ENCODE data around the gene NANOS2.

NANOS2 gene

DNA sequence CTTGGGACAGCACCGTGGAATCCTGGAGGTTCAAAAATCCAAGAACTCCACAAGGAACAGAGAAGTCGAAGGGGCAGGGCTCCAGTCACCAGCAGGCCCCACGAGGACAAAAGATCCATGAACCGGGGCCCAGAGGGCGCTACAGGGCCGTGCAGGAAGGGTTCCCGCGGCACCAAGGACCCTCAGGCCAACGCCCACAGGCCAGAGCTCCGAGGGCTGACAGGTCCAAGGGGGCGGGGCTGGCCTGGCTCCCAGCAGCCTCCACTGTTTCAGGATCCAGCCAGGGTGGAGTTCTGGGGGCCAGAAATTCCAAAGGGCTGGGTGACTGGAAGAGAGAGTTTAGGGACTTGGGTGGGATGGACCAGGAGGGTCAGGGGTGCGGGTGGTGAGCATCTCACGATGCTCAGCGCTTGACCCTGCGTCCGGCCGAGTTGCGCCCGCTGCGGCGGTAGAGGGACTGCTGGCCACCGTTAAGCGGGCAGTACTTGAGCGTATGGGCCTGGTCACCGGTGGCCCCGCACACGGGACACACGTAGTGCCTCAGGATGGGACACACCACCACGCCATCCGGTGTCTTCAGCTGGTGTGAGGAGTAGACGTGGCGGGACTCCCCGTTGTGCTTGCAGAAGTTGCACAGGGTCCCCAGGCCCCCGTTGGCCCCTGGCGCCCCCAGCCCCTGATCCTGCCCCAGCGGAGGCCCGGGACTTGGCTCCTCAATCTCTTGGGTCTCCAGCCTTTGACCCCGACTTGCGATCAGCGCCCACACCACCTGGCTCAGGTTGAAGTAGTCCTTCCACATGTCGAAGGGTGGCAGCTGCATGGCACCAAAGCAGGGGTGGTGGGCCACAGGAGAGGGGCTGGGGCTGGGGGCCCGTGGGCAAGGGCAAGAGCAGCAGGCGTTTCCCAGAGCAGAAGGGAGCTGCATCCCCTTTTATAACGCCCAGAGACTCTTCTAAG, at the start of gene NANOS2:
NANOS2 (minus strand) TSS at position 905 of the 957 bp plus-strand sequence; CDS start at position 820, 85 bp downstream.
- intact Hi-C loops (cut with DNase I), result no loop called here
- peak in 3 of 10 donors; percentile 28 to 70 (median 70) for DNase-seq

DNA sequence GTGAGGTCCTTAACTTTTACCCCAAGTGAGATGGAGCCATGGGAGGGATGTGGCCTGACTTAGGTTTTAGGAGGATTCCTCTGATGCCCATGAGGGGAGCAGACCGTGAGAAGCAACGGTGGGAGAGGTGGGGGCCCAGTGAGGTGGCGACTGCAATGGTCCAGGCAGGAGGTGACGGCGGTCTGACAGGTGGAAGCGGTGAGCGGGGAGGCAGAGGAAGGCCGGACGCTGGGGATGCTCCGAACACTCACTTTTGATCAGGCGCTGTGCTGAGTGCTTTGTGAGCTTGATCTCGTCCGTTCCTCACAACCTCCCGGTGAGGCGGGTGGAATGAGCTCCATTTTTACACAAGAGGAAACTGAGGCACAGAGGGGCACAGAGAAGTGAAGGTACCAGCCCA, 47.4 kb upstream of the NANOS2 start:
- DNase-seq, result peak in 2 of 10 donors; percentile 79 to 83
- intact Hi-C loops (cut with DNase I), result no loop called here

DNA sequence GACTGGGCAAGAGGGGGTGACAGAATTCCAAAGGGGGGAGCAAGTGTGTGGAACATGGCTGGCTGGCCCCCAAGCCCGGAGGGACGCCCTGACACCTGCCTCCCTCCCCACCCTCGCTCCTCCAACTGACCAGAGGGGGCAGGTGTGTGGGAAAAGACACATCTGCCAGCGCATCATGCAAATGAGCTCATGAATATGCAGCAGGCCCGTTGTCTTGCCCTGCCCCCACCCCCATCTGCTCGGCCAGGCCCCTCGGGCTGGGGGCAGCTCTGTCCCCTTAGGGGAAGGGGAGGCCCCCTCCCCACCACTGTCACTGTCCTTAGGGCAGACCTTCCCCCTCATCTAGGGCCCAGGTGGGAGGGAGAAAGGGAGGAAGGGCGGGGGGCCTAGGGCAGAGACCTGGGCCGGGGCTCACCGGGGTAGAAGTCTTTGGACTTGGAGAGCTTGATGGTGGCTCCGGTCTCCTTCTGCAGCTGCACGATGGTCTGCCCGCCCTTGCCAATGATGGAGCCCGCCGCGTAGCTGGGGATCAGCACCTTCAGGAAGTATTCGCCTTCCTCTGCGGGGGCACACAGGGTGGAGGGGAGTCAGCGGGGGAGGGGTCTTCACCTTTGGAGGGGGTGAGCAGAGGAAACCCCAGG, 46.1 kb upstream of the NANOS2 start:
- intact Hi-C loops (cut with DNase I), result no loop called here
- DNase-seq, result peak in 2 of 10 donors; percentile 85

DNA sequence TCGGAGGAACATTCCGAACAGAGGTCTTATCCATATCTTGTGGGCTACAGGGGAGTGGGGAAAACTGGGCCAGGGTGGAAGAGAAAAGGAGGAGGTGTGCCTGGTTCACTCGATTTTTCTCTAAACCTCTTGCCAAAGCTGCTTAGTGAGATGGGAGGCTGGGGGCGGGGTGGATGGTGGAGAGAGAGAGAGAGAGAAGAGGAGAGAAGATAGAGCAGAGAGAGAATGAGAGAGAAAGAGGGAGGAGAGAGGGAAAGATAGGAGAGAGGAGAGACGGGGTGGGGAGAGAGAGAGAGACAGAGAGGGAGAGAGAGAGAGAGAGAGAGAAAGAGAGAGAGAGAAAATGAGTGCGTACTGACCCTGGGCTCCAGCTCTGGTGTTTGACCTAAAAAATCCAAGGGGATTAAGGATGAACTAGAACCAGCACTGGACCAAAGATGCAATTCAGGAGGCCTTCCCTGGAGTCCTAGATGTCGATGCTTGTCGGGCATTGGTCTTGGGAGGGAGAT, 45.0 kb upstream of the NANOS2 start:
- intact Hi-C loops (cut with DNase I), result loop anchor here (10.0 kb wide), 2 partner anchors 55 kb away; partner anchors contain the start of gene MYPOP

DNA sequence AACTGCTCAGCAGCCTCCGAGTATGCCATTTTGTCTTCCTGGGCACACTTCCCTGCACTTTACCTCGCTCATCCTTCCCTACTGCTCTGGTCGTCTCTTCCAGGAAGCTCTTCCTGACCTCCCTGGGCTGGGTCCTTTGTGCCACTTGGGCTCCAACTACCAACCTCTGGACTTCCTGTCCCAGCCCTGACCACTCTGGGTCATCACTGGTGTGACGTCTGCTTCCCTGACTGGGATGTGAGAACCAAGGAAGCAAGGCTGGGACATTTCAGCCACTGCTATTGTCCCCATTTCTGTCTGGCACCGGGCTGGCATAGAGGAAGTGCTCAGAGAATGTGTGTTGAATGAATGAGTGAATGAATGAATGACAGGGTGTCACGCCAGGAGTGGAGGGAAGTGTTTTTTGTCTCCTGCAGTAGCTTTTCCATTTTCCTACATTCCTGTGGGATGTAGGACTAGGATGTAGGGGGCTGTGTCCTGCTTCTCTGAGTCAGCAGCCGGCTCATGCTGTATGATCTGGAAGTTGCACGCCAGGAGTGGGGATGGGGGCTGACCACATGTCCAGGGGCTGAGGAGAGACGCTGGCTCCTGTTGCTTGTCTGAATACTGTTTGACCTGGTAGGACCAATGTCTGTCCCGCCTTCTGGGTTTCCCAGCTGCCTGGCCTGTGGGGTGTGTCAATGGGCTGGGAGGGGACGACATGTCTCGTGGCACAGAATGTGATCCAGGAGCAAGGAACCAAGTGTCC, 44.4 kb upstream of the NANOS2 start:
- intact Hi-C loops (cut with DNase I), result loop anchor here (10.0 kb wide), 2 partner anchors 54 to 56 kb away; partner anchors contain the start of gene MYPOP
- DNase-seq, result peak in 1 of 10 donors; percentile 77

More for the DNA sequence above, 45.0 kb upstream of the NANOS2 start:
- DNase-seq, result peak in 1 of 10 donors; percentile 66

DNA sequence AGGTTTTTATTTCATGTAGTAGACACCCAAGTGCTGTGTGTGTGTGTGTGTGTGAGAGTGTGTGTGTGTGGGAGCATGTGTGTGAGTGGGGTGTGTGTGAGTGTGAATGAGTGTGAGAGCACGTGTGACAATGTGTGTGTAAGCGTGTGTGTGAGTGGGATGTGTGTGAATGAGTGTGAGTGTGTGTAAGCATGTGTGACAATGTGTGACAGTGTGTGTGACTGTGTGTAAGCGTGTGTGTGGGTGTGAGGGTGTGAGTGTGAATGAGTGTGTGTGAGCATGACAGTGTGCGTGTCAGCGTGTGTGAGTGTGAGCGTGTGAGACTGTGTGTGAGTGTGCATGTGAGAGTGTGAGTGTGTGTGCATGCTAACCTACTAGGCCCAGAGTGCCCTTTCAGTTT, 43.7 kb upstream of the NANOS2 start:
- intact Hi-C loops (cut with DNase I), result loop anchor here (10.0 kb wide), 2 partner anchors 54 to 56 kb away; partner anchors contain the start of gene MYPOP
- DNase-seq, result peak in 2 of 10 donors; percentile 7 to 24

DNA sequence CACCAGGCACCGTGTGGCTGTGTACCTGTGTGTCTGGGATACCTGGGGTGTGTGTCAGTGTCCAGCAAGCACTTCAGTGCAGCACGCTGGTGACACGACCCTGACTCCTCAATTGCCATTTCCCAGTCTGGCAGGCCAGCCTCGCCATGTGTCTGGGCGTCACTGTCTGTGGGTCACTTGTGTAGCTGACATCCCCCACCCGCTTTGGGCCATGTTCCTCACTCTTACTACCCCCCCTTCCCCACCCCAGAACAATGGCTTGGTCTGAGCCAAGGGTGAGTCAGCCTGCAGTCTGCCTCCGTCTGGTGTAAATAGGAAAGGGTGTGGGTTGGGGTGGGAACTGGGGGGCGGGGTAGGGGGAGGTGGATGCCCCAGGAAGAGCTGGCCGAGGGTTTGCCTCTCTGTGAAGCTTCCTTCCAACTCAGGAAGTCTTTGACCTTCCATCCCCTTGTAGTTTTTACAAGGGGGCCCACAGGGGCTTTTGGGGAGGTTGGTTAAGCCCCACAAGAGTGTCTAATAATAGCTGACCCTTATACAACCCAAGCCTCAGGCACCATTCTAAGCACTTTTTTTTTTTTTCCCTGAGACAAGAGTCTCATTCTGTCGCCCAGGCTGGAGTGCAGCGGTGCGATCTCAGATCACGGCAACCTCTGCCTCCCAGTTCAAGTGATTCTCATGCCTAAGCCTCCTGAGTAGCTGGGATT, 41.5 kb upstream of the NANOS2 start:
- peak in 9 of 10 donors; percentile 63 to 95 (median 80) for DNase-seq
- intact Hi-C loops (cut with DNase I), result loop anchor here (10.0 kb wide), 2 partner anchors 51 to 59 kb away; partner anchors contain the start of gene MYPOP

DNA sequence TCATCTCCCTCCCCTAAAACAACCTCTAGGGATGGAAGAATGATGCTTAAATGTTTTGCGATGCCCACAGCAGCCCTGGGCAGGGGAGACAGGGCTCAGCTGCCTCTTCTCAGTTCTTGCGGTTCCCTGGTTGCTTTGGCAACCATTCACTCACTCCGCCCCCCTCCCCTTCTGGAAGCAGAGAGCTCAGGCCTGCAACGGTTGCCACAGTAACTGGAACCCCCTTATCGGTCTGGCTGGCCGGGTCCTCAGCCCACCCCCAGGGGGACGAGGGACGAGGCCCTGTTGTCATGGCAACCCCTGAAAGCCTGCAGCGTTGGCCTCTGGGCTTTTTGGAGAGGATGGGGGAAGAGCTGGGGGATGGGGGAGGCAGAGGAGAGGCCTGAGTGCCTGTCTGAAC, 39.6 kb upstream of the NANOS2 start:
- intact Hi-C loops (cut with DNase I), result loop anchor here (10.0 kb wide), 2 partner anchors 49 to 61 kb away; partner anchors contain the start of gene MYPOP
- peak in 5 of 10 donors; percentile 46 to 89 (median 81) for DNase-seq

DNA sequence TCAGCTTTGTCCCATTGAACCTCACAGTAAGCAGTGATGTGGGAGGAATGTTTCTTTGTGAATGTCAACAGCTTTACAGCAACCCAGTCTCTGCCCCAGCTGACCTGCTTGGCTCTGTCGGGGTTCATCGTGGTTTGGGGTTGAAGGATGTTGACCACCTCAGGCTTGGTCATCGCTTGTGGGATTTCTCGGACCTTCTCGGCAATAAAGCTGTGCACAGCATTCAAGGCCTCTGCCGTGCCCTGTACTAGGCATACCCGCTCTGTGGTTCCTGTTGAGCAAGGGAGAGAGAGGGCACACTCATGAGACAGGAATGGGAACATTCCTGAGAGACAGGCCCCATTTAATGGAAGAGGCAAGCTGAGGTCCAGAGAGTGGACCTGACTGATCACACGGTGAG, 39.1 kb upstream of the NANOS2 start:
- intact Hi-C loops (cut with DNase I), result loop anchor here (10.0 kb wide), 2 partner anchors 49 to 61 kb away; partner anchors contain the start of gene MYPOP
- no peak for DNase-seq

DNA sequence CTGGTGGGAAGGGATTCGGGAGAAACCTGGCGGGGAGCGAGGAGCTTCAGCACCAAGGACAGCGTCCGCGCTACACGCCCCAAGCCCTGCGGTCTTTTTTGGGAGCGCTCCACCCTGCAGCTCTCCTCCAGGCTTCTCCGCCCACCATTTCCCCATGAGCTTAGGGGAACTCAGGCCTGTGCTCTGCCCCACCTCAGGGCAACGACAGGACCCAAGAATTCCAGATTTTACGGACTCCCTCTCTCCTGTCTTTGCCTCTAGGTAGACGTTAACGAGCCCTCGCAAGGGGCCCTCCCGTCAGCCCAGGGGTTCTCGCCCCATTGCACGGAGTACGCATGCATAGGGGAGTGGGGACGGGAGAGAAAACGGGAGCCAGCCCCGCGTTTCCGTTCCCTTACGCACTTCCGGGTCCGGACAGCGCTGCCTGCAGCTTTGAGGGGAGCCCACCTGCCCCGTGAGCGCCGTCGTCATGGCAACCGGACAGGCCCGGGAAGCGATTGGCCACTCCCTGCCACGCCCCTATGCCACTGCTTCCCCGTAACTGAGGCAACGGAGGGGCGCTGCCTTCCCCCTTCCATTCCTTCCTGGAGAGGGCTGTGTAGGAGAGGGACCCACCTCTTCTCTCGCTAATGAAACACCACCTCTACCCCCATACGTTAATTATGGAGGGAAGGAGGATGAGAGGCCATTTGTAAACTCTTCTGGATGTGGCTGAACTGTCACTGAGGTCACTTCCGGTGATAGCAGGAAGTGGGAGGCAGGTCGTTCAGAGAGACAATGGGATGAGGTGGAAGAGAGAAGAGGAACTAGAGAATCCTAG, 38.3 kb upstream of the NANOS2 start:
- DNase-seq, result peak in 6 of 10 donors; percentile 51 to 93 (median 82)

DNA sequence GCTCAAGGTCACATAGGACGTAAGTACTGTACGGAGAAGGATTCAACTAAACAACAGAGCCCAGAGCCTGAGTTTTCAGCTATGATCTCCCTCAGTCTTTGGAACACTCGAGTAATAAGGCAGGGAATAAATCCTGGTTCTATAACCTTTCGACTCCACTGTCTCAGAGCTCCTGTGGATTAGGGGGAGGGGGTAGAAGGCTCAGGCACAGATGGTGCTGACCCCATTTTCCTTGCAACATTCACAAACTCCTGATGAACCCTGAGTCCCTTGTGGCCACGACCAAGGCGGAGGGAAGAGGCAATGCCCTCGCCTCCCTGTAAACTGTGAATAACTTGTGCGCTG, 37.7 kb upstream of the NANOS2 start:
- intact Hi-C loops (cut with DNase I), result loop anchor here (10.0 kb wide), 2 partner anchors 48 to 62 kb away; partner anchors contain the start of gene MYPOP
- DNase-seq, result no peak

More for the DNA sequence above, 38.3 kb upstream of the NANOS2 start:
- intact Hi-C loops (cut with DNase I), result loop anchor here (10.0 kb wide), 2 partner anchors 48 to 62 kb away; partner anchors contain the start of gene MYPOP

DNA sequence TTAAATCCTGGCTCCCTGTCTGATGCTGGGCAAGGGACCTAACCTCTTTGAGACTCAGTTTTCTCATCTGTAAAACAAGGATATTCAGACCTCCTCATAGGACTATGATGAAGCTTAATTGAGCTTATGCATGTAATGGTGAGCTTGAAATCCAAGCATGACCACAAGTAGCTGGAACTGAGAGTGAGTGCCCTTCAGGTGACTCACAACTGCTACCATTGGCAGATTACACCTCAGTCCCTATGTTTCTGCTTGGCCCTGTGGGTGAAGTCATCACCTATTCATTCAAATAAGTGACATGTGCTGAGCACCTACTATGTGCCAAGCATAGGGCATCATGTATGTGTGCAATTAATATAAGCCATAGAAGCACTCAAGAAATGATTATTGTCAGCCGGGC, 33.3 kb upstream of the NANOS2 start:
- intact Hi-C loops (cut with DNase I), result no loop called here
- no peak for DNase-seq

DNA sequence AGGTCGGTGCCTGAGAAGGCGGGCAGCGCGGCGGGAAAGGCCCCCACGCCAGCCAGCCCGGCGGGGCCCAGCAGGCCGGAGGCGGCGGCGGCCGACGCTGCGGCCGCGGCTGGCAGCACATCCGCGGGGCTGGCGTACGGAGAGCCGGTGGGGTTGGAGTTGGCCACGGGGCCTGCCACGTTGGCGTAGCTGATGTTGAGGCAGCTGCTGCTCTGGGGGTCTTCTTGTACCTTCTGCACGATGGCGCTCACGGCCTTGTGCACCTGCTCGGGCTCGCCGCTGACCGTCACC, 25.9 kb upstream of the NANOS2 start:
- intact Hi-C loops (cut with DNase I), result no loop called here
- no peak for DNase-seq

DNA sequence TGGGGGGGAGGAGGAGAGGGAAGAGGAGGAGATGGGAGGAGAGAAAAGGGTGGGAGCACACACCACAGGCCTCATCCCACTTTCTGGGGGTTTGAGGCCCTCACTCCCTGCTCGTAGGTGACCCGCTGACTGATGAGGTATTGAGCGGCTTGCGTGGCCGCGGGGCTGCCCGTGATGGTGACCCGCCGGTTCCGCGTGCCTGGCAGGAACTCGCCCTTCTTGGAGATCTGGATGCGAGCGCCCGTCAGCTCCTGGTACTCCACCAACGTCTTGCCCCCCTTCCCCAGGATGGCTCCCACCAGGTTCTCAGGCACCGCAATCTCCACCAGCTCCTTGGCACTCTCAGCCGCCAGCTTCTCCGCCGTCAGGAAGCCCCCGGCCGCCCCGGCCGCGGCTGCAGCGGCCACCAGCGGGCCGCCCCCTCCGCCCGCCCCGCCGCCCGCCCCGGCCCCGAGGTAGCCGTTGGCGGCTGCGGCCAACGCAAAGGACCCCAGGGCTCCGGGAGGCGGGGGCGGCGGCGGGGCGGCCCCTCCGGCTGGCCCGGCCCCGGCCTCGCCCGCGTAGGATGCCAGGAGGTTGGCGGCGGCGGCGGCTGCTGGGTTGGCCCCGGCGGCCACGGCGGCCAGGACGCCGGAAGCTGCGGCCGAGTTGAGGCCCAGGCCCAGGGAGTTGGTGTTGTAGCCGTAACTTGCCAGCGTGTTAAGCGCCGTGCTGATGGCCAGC, 25.4 kb upstream of the NANOS2 start:
- peak in 1 of 10 donors; percentile 26 for DNase-seq
- intact Hi-C loops (cut with DNase I), result no loop called here

DNA sequence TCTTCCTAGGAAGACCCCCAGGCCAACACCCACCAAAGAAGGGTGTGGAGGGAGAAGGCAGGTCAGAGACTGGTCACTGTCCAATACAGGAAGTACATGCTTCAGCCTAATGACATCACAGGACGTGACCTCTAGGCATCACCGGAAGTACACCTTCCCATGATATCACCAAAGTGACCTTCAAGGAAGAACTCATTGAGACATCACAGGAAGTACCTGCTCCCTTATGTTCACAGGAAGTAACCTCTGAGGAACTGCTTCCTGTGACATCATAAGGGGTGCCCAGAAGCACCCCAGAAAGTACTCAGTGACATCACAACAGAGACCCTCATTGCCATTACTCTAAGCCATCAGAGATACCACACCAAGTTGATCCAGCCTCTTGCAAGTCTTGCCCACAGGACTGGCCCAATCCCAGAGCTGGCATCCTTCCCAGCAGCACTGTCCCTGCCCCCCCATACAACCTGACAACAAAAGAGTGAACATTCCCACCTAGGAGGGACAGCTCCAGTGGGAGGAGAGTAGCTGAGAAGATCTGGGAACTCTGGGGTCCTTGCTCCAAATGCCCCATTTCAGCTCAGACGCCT, 24.2 kb upstream of the NANOS2 start:
- intact Hi-C loops (cut with DNase I), result no loop called here
- no peak for DNase-seq

DNA sequence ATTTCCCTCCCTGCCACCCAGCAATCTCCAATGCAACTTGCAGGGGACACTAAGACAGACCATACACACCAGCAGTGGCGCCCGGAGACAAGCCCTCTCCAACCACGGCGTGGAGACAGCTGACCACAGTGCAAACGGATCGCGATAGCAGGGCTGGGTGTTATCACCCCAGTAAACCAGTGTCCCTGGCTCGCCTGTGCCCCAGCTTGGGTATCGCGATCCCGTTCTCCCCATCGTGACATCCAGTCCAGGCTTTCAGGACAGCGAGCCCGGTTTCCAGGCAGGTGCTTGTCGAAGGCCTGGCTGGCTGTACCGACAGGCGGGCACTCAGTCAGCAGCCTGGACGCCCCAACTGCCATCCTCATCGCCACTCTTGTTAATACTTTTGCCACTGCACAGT, 20.7 kb upstream of the NANOS2 start:
- peak in 1 of 10 donors; percentile 74 for DNase-seq
- intact Hi-C loops (cut with DNase I), result no loop called here

DNA sequence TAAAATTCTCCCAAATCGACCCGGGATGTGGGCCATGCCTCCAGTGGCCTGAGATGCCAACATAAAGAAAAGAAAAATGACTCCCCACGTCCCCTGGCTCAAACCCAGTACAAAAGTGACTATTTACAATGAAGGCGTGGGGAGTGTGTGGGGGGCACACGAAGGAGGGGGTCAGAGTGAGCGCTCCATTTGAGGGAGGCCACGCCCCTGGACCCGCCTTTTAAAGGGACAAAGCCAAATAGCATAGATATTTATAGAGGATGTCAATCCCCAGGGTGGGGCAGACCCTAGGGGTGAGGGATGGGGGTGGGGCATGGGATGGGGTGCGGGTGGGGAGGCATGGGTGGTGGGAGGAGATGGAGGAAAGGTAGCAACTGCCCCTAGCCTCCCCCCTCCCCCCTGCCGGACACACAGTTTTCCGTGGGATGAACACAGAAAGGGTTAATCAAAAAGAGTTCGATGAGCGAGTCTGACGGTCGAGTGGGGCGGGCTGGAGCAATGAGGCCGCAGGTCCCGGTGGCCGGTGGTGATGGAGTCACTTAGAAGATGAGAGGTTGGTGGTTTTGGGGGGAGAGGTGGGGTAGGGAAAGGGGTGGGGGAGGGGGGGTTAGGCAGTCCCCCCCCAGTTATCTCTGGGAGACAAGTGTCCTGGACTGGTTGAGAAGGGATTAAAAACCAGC, 20.1 kb upstream of the NANOS2 start:
- intact Hi-C loops (cut with DNase I), result no loop called here
- no peak for DNase-seq
